CMK (cell line): ENCODE results near the gene RPS6KA4.
A peak's percentile ranks its signal among the peaks of the same experiment; 100 is the strongest.

Experiments
- DNase-seq: peaks from one replicate; pipeline ENCODE4 v3.0.0-alpha.2; 2010; ENCODE audit warnings: low read depth

RPS6KA4 gene

DNA sequence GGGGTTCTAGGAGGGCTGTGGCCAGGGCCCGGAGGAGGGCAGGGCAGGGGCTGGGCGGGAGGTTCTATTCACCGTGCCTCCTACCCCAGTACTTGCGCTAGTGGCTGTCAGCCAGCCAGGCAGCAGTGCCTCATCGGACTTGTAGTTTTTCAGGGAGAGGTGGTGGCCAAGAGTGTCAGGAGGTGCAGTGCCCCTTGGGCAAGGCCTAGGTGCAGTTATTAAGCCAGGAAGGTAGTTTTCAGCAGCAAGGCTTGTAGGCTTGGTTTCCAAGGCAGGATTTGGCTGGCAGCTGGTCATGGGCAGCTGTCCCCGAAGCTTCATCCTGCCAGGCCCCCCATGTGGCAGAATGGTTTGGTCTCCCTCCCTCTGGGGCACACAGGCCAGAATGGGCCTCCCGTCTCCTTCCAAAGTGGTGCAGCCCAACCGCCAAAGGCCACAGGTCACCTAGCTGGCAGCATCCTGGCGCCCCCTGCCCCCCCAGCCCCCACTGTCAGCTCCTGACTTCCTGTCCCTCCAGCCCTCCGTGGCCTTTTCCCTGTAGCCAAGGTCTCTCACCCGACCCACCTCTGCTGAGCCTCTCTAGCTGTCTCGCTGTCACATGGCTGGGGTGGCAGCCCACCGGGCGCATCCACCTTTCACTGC, 10.5 kb upstream of the RPS6KA4 start:
- no peak for DNase-seq

DNA sequence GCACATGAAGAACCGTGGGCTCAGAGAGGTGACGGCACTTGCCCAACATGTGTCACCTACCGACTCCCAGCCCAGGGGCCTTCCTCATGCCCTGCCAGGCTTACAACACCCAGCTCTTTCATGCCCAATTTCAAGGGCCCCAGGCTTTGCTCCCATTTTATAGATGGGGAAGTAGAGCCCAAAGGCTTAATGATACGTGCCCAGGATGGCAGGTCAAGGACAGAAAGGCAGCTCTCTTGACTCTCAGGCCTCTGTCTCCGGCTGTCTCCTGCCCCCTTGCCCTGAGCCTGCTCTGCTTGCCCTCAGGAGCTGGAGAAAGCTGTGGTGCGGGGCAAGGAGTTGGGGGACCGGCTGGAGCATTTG, 10.0 kb upstream of the RPS6KA4 start:
- DNase-seq: no peak

DNA sequence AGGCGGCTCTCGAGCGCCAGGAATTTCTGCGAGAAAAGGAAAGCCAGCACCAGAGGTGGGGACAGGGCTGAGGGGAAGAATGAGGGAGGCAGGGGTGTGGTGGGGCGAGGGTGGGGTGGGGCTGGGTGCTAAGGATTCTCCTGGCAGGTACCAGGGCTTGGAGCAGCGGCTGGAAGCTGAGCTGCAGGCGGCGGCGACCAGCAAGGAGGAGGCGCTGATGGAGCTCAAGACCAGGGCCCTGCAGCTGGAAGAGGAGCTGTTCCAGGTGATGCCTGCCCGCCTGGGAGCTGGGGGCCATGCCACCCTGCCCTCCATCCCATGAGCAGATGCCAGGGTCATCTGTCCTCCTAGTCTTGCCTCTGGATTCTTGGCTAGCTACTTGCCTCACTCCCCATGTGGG, 9.6 kb upstream of the RPS6KA4 start:
- no peak for DNase-seq

DNA sequence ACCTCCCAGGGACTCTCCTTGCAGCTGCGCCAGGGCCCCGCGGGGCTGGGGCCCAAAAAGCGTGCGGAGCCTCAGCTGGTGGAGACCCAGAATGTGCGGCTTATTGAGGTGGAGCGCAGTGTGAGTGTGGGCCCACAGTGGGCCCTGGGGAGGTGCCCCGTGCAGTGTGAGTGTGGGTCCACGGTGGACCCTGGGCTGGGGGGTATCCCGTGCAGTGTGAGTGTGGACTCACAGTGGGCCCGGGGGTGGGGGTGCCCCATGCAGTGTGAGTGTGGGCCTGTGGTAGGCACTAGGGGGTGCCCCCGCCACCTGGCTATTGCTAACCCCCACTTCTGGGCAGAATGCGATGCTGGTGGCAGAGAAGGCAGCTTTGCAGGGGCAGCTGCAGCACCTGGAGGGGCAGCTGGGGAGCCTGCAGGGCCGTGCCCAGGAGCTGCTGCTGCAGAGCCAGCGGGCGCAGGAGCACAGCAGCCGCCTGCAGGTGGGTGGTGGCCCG, 7.8 kb upstream of the RPS6KA4 start:
- DNase-seq: no peak

DNA sequence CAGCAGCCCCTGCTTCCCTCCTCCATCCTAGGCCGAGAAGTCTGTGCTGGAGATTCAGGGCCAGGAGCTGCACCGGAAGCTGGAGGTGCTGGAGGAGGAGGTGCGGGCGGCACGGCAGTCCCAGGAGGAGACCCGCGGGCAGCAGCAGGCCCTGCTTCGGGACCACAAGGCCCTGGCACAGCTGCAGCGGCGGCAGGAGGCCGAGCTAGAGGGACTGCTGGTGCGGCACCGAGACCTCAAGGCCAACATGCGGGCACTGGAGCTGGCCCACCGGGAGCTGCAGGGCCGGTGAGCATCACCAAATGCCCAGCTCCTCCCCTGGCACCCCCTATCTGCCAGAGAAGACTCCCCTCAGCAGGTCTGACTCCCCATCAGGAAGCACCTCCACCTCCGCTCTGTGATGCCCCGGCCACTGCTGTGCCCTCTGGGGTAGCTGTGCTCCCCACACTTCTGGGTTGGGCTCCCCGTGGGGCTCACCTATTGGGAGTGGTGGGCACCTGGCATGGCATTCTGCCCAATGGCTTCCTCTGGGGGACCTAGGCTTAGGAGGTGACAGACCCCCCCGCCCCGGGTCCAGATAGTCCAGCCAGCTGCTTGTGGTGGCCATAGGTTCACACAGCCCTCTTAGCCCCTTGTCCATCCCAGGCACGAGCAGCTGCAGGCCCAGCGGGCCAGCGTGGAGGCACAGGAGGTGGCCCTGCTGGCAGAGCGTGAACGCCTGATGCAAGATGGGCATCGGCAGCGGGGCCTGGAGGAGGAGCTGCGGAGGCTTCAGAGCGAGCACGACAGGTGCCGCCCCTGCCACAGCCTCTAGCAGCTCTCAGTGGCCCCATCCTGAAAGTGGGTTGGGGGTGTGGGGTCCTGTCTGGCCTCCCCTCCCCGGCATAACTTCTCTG, 6.6 kb upstream of the RPS6KA4 start:
- DNase-seq: no peak

DNA sequence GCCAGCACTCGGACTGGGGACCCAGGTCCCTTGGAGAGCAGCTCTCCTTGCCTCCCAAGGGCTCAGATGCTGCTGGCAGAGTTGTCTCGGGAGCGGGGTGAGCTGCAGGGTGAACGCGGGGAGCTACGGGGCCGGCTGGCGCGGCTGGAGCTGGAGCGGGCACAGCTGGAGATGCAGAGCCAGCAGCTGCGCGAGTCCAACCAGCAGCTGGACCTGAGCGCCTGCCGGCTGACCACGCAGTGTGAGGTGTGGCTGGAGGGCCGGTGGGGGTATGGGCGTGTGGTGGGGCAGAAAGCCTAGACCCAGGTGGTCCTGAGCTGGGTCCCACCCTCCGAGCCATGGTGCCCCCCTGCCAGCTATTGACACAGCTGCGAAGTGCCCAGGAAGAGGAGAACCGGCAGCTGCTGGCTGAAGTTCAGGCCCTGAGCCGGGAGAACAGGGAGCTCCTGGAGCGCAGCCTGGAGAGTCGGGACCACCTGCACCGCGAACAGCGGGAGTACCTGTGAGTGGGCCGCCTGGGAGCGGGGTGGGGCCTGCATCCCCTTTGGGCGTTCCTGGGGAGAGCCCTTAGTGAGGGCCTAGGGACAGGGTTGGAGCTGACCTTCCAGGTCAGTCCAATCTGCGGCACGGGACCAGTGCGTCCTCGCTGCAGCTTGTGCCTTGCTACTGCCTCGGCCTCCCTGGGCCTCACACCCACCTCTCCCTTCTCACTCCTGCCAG, 5.8 kb upstream of the RPS6KA4 start:
- DNase-seq: no peak

DNA sequence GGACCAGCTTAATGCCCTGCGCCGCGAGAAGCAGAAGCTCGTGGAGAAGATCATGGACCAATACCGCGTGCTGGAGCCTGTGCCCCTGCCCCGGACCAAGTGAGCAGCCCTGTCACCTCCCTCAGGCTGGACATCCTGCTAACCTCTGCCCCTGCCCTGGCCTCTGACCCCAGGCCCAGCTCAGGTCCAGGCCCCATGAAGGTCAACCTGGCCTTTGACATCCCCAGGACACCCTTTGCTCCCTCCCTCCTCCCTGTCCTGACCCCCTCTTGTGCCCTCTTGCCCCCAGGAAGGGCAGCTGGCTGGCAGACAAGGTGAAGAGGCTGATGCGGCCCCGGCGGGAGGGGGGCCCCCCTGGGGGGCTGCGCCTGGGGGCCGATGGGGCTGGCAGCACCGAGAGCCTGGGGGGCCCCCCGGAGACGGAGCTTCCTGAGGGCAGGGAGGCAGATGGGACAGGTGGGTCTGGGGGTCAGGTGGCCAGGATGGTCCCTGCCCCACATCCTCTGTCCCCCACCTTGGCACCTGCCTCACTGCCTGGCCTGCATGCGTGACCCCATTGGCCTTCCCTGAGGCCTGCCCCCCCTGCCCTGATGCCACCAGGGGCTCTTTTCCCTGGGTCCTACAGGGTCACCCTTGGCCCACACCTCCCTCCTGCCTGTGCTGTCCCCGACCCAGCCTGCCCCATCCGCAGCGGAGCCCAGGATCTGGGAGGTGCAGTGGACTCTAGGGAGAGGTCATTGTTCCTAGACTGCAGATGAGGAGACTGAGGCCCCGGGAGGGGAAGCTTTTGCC, 5.1 kb upstream of the RPS6KA4 start:
- DNase-seq: no peak

DNA sequence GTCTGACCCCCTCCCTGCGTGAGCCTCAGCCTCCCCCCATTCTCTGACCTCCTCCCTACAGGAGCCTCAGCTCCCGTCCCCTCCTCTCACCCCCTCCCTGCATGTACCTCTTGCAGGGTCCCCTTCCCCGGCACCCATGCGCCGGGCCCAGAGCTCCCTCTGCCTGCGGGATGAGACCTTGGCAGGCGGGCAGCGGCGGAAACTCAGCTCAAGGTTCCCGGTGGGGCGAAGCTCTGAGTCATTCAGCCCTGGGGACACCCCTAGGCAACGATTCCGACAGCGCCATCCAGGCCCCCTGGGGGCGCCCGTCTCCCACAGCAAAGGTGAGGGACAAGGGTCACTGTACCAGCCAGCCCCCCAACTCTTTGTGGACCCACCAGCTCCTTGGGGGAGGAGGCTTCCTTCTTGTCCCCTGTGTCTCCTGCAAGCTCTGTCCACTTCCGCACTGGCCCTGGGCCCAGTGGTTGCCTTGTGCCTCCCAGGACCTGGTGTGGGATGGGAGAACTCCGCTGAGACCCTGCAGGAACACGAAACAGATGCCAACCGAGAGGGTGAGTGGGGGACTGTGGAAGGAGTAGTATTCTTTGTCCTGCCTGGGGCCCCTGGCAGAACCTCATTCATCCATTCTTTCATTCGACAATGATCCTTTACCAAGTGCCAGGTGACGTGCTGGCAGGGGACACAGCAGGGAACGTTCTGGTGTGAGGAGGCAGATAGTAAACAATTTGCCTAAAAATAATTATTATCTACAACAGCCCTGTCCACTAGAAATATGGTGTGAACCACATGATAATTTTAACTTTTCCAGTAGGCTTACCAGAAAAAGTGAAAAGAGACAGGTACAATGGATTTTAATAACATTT, 3.7 kb upstream of the RPS6KA4 start:
- peak; percentile 91 for DNase-seq

DNA sequence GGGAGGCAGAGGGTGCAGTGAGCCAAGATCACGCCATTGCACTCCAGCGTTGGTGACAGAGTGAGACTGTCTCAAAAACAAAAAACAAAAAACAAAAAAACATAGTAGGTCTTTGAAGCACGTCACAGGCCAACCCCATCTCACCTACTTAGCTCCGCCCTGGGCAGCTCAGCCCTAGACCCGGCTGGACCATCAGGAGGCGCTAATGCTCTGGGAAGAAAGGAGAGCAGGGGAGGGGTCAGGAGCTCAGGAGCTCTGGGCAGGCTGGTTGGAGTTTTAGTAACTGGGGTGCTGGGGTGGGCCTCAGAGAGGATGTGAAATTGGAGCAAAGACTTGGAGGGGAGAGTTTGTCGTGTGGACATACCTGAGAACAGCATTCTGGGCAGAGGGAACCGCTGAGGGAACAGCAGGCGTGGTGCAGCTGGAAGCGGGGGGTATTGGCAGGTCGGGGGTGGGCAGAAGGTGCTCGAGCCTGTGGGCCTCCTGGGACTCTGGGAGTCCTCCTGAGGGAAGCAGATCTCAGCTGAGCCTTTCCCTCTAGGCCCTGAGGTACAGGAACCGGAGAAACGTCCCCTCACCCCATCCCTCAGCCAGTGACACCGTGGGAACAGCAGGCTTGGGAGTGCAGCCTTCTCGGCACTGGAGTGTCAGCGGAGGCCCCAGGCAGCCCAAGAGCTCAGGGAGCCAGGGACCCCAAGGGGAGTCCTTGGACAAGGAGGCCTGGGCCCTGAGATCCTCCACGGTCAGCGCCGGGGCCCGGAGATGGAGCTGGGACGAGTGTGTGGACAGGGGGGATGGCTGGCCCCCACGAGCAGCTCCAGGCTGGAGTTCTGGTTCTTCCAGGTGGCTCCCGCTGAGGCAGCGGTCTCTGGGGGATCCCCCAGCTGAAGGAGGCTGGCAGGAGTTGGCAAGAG, 2.2 kb upstream of the RPS6KA4 start:
- no peak for DNase-seq

DNA sequence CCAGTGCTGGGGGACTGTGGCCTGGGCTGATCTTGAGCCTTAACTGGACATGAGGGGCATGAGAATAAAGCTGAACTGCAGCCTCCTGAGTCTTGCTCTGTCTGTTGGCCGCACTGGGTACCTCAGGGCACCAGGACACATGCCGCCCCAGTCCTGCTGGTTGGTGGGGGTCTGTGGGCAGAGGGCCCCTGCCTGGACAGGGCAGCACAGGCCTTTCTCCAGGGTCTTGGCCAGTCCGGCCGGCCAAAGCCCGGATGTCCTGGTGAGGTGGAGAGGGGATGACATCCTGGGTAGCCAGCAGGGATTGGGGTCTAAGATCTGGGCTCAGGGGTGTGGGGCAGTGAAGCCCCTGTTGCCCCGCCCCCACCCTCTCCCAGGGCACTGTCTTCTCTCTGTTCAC, 1.5 kb upstream of the RPS6KA4 start:
- no peak for DNase-seq

DNA sequence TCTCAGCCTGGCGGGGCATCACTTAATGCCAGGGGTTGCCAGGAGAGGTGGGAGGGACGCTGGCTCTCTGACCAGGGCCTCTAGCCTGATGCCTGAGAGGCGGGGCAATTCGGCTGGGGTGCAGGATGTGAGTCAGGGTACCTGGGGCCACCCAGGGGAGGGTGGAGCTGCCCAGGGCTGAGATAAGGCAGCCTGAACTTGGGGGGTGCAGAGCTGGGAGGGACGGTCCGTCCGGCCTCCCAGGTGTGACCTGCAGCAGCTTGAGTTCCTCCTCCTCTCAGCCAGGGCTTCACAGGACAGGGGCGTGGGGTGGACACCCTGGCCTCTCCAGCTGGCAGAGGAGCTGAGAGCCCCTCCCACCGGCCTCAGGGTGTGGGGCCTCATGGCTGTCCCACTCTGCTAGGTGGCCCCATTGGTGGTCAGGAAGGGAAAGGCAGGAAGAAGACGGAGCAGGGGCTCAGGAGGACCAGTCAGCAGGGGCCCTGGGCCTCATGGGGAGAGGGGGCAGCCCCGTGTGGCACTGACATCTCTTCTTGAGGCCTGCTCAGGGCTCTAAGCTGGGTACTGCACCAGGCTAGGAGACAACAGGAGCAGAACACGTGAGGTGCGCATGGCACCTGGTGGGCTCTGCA, 942 bp upstream of the RPS6KA4 start:
- no peak for DNase-seq

DNA sequence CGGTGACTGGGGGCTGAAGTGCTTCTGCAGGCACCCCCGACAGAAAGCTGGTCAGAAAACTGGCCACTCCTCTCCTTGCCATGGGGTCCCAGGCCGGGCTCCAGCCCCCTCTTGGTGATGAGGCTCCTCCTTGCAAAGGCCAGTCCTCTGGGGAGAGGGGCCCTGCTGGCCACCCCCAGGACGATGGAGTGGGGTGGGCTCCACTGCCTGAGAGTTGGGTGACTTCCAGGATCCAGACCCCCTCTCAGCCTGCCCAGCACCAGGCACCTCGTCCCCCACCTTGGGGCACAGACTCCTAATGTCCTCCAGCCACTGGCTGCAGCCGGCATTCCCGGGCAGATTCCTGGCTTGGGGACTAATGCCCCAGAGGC, 441 bp upstream of the RPS6KA4 start:
- DNase-seq: no peak

DNA sequence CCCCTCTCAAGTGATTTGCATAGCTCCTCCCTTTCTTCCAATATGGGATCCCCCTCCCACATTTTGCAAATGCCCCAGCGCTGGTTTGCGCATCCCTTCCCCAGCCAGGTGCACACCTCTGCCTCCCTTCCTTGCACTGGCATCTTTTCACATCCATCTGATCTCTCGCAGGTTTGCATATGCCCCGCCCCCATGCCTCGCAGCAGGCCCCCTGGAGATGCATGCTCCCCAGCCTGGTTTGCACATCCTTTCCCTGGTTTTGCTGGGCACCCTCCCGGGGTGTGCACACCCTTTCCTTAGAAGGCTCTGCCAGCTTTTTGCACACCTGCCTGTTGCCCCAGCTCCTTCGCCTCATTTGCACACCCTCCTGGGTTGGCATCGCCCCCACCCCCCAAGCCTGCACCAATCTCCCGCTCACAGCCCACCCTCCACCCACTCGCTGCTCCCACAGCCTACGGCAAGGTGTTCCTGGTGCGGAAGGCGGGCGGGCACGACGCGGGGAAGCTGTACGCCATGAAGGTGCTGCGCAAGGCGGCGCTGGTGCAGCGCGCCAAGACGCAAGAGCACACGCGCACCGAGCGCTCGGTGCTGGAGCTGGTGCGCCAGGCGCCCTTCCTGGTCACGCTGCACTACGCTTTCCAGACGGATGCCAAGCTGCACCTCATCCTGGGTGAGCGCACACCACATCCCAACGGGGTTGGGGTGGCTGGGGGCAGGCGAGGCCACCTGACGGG, 917 bp downstream of the RPS6KA4 start:
- no peak for DNase-seq

DNA sequence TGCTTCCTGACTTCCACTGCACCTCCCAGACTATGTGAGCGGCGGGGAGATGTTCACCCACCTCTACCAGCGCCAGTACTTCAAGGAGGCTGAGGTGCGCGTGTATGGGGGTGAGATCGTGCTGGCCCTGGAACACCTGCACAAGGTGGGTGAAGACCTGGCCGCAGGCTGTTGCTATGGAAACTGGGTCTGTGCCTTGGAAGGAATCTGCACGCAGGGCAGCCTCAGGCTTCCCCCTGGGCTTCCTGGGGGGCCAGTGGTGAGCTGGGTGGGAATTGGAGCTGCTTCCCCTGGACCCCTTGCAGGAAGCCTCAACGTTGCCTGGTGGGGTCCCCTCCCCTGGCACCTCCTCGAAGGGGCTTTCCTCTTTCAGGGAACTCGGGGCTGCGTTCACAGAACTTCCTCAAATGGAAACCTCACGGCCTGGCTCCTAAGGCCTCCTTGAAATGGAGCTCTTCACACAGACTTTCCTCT, 1.5 kb downstream of the RPS6KA4 start:
- no peak for DNase-seq

DNA sequence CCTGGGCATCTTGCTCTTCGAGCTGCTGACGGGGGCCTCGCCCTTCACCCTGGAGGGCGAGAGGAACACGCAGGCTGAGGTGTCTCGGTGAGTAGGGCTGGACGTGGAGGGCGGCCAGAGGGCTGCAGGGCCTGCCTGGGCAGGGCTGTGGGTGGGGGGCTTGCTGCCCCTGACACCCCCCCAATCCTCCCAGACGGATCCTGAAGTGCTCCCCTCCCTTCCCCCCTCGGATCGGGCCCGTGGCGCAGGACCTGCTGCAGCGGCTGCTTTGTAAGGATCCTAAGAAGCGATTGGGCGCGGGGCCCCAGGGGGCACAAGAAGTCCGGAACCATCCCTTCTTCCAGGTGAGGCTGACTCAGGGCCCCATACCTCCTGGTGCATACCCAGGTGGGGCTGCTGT, 2.7 kb downstream of the RPS6KA4 start:
- no peak for DNase-seq

DNA sequence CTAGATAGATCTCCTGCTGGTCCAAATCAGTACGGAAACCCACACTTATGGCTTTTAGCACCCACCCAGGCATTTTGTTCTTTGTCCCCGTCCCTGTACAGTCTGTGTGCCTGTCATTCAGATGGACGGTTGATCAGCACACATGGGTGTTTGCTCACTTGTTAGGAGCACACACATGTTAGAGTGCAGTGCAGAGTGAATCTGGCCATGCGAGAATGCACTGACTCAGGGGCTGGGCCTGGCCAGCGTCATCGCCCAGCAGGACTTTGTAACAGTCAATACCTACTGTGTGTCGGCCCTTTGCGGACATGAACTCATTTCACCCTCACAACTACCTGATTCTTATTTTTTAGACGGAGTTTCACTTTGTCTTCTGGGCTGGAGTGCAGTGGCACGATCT, 3.4 kb downstream of the RPS6KA4 start:
- DNase-seq: no peak

DNA sequence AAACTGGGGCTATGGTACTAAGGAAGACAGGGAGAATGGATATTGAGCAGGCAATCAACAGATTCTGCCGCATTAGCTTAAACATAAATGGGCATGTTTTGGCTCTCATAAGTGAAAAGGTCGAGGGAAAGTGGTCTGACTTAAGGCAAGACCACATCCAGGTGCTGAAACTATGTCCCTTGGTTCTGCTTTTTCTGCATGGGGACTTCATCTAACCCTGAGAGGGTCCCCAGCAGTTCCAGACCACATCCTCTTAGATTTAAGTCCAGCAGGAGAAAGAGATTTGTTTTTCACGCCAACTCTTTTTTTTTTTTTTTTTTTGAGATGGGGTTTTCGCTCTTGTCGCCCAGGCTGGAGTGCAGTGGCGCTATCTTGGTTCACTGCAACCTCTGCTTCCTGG, 5.5 kb downstream of the RPS6KA4 start:
- DNase-seq: no peak

DNA sequence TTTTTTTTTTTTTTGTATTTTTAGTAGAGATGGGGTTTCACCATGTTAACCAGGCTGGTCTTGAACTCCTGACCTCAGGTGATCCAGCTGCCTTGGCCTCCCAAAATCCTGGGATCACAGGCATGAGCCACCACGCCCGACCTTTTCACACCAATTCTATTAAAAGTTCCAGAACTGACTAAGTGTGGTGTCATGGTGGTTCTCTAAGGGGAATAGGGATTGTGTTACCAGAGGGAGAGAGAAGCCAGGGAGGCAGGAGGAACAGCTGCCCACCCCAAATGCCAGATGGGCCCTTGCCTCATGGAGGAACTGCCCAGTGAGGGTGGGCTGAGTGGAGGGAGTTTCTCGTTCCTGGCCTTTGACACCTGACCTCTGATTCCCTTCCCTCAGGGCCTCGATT, 5.9 kb downstream of the RPS6KA4 start:
- no peak for DNase-seq

DNA sequence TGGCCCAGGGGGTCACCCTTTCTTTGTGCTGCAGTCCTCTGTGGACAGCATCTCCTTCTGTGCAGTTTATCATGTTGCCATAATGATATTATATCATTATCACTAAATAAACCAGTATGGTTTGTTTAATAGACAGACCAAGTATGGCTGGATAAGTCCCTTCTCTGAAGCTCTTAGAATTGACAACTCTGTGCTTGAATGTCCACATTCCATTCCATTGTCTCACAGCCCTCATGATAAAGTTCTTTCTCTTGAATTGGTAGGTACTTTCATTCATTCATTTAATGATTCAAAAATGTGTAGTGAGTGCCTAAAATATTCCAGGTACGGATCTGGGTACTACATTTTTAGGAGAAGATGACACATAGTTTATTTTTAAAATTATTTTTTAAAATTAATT, 7.8 kb downstream of the RPS6KA4 start:
- DNase-seq: no peak
